ENCODE results near the gene CACNA1I. TPM values are rescaled to one million over a fixed set of nuclear protein-coding genes. Genes with fewer than 3 reads are reported as not detected.

Gene CACNA1I
- total and polyA plus RNA-seq, 2 experiments from 2014 or later = 0.17 to 0.21 TPM

DNA sequence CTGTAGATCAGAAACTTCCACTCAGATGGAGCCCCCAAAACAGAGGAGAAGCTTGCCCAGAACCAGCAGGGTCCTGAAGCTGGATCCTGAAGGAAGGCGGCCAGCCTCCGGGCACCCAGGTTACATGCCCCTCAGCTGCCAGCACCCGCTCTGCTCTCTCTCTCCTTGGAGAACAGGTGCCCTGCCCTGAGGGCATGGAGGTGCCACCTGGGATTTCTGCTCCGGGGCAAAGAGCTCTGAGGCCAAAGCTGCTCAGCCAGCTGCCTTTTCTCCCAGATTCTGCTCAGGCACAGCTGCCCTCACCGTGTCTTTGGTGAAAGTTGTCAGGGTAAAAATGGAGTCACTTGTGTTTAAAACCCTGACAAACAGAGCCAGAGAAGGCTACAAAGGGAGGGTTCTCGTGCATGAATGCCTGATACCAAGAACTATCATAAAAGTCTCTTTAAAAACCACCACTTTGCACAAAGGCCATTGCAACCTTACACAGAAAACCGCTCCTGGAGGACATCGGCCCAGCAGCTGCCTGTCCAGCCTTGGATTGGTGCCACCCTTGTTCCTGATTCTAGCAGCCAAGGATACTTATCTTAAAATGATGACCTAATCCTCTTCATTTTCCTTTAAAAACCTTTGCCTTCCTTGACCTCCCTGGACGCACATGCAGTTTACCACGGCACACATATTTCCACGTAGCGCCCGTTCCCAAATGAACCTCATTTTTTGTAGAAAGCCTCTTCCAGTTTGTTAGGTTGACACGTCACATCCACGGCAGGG, 140.0 kb downstream of the CACNA1I start:
- Histone ChIP-seq H3K4me3 (no peak overlapping the region), H3K9me3 (ENCODE audit: low read depth) (no peaks in the 10 kb centered on the region), H3K4me2 (no peak overlapping the region), H3K9me2 (replicated peaks; ENCODE audit: insufficient read depth) (no peaks in the 10 kb centered on the region), H3K4me1 (ENCODE audit: insufficient read depth) (peaks cover 10% of the 10 kb centered on the region), H3K27ac (no peak overlapping the region), H3K27me3 (no peaks in the 10 kb centered on the region), H3K36me3 (replicated peaks; ENCODE audit: insufficient read depth, low read depth) (no peaks in the 10 kb centered on the region), H4K20me1 (ENCODE audit: insufficient read depth, poor library complexity, severe bottlenecking) (no peaks in the 10 kb centered on the region), H3K79me2 (no peaks in the 10 kb centered on the region), H2AFZ (no peak overlapping the region)
- DNase-seq (ENCODE audit: low spot score) = no peak
- TF ChIP-seq, protein P1, sequence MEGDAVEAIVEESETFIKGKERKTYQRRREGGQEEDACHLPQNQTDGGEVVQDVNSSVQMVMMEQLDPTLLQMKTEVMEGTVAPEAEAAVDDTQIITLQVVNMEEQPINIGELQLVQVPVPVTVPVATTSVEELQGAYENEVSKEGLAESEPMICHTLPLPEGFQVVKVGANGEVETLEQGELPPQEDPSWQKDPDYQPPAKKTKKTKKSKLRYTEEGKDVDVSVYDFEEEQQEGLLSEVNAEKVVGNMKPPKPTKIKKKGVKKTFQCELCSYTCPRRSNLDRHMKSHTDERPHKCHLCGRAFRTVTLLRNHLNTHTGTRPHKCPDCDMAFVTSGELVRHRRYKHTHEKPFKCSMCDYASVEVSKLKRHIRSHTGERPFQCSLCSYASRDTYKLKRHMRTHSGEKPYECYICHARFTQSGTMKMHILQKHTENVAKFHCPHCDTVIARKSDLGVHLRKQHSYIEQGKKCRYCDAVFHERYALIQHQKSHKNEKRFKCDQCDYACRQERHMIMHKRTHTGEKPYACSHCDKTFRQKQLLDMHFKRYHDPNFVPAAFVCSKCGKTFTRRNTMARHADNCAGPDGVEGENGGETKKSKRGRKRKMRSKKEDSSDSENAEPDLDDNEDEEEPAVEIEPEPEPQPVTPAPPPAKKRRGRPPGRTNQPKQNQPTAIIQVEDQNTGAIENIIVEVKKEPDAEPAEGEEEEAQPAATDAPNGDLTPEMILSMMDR (IDR thresholded peaks at IDR 0.05; ENCODE audit: poor library complexity) = no peak
- TF ChIP-seq EZH2phosphoT487 (IDR thresholded peaks at IDR 0.05; ENCODE audit: low read depth, severe bottlenecking, unreplicated experiment) = no peak
- no peak for TF ChIP-seq EZH2 (IDR thresholded peaks at IDR 0.05; ENCODE audit: borderline replicate concordance)
- WGBS (ENCODE audit: low lambda C conversion rate, missing lambda C conversion rate) = 88% methylated on average over 15 of the region's 15 CpGs

DNA sequence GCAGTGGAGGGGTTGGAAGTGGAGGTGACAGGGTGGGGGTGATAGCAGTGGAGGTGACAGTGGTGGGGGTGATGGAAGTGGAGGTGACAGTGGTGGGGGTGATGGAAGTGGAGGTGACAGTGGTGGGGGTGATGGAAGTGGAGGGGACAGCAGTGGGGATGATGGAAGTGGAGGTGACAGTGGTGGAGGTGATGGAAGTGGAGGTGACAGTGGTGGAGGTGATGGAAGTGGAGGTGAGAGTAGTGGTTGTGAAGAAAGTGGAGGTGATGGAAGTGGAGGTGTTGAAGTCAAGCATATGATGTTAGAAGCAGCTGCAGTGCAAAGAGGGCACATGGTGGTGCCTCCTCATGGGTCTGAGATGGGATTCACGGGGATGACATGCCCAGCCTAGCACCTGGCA, 141.5 kb downstream of the CACNA1I start:
- H3K9me3 ChIP-seq (ENCODE audit: low read depth) = no peaks in the 10 kb centered on the region
- H3K27me3 ChIP-seq = no peaks in the 10 kb centered on the region

DNA sequence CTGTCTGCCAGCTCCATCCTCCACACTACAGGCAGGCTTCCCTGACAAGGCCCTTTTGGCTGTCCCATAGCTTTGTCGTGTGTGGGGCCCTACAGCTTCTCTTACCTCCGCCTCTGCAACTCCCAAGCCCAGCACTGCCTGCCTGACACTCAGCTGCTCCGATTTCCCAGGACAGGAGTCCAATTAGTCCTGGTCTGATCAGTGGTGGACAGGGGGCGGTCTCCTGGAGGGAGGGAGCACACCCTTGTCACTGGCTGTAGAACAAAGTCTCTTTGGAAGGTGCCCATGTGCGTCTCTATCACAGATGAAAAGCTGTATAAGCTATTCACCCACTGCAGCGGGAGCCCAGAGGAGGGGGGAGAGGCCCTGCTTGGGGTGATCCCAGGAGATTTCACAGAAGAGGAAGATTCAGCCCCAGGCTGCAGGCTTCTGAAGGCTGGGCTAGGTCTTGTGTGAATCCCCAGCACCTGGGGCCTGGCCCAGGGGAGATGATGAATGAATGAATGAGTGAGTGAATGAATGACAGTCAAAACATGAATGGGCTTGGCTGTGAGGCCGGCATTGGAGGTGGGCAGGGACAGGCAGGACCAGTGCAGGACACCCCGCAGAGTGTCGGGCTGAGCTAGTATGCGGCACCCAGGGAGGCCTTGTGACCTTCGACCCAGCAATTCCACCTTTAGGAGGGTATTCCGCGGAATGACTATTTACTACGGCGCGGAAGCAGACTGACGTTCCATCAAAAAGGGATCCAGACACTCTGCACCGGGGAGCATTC, 142.4 kb downstream of the CACNA1I start:
- TF ChIP-seq, protein P1 (IDR thresholded peaks at IDR 0.05; ENCODE audit: poor library complexity) = no peak
- TF ChIP-seq EZH2 (IDR thresholded peaks at IDR 0.05; ENCODE audit: borderline replicate concordance) (no peak), EZH2phosphoT487 (IDR thresholded peaks at IDR 0.05; ENCODE audit: low read depth, severe bottlenecking, unreplicated experiment) (no peak)
- H4K20me1 ChIP-seq (ENCODE audit: insufficient read depth, poor library complexity, severe bottlenecking) = no peaks in the 10 kb centered on the region
- H3K36me3 ChIP-seq (replicated peaks; ENCODE audit: insufficient read depth, low read depth) = no peaks in the 10 kb centered on the region
- H2AFZ ChIP-seq = no peak overlapping the region
- no peak for DNase-seq (ENCODE audit: low spot score)
- H3K4me3 ChIP-seq = no peak overlapping the region
- 59% methylated on average over 18 of the region's 18 CpGs for WGBS (ENCODE audit: low lambda C conversion rate, missing lambda C conversion rate)
- H3K27me3 ChIP-seq = no peaks in the 10 kb centered on the region
- H3K4me1 ChIP-seq (ENCODE audit: insufficient read depth) = peaks cover 10% of the 10 kb centered on the region
- H3K9me3 ChIP-seq (ENCODE audit: low read depth) = no peaks in the 10 kb centered on the region
- no peaks in the 10 kb centered on the region for H3K9me2 ChIP-seq (replicated peaks; ENCODE audit: insufficient read depth)
- no peak overlapping the region for H3K4me2 ChIP-seq
- no peak overlapping the region for H3K27ac ChIP-seq
- no peaks in the 10 kb centered on the region for H3K79me2 ChIP-seq

More for the DNA sequence above, 141.5 kb downstream of the CACNA1I start:
- TF ChIP-seq, protein P1 (IDR thresholded peaks at IDR 0.05; ENCODE audit: poor library complexity) = no peak
- no peak for TF ChIP-seq EZH2phosphoT487 (IDR thresholded peaks at IDR 0.05; ENCODE audit: low read depth, severe bottlenecking, unreplicated experiment)
- TF ChIP-seq EZH2 (IDR thresholded peaks at IDR 0.05; ENCODE audit: borderline replicate concordance) = no peak
- no peak for DNase-seq (ENCODE audit: low spot score)
- Histone ChIP-seq H3K79me2 (no peaks in the 10 kb centered on the region), H3K4me2 (no peak overlapping the region), H3K27ac (no peak overlapping the region), H3K4me3 (no peak overlapping the region), H4K20me1 (ENCODE audit: insufficient read depth, poor library complexity, severe bottlenecking) (no peaks in the 10 kb centered on the region), H3K9me2 (replicated peaks; ENCODE audit: insufficient read depth) (no peaks in the 10 kb centered on the region), H3K4me1 (ENCODE audit: insufficient read depth) (peaks cover 10% of the 10 kb centered on the region), H2AFZ (no peak overlapping the region), H3K36me3 (replicated peaks; ENCODE audit: insufficient read depth, low read depth) (no peaks in the 10 kb centered on the region)
- 86% methylated on average over 1 of the region's 1 CpG for WGBS (ENCODE audit: low lambda C conversion rate, missing lambda C conversion rate)
